Measurements from ENCODE around the gene STARD3NL. TPM values are rescaled to one million over a fixed set of nuclear protein-coding genes. Genes with fewer than 3 reads are reported as not detected.

The STARD3NL gene
- total RNA-seq = 36.5 to 36.9 TPM (median 36.8 TPM) in 3 replicates

GRCh38 chr7:38178004-38178694 is at the start of gene STARD3NL:
Gene STARD3NL, plus strand, starts transcription at chr7:38178245. Its CDS starts 29,260 bp downstream, at chr7:38207505.
- peak within 1 kb of the TSS; percentile 99 for H3K27ac Mint-ChIP-seq
- peak; percentile 90 to 93 for DNase-seq (ENCODE audit: low spot score in 2 of 2, unreplicated experiment in 2 of 2)
- H3K9me3 Mint-ChIP-seq = peaks cover 7% of the 10 kb centered on the region
- H3K27me3 Mint-ChIP-seq (ENCODE audit: low read depth) = peaks cover 9% of the 10 kb centered on the region
- peak within 1 kb of the TSS; percentile 93 for H3K4me3 Mint-ChIP-seq
- no peaks in the 10 kb centered on the region for H3K36me3 Mint-ChIP-seq
- no peak for TF ChIP-seq CTCF (IDR thresholded peaks at IDR 0.05; ENCODE audit: unreplicated experiment)
- peaks cover 27% of the 10 kb centered on the region for H3K4me1 Mint-ChIP-seq

- Mint-ChIP-seq H3K4me3 (no peak overlapping the region), H3K4me1 (no peaks in the 10 kb centered on the region), H3K9me3 (no peaks in the 10 kb centered on the region), H3K36me3 (no peaks in the 10 kb centered on the region), H3K27me3 (ENCODE audit: low read depth) (peaks cover 13% of the 10 kb centered on the region), H3K27ac (no peak overlapping the region)
- no peak for DNase-seq (ENCODE audit: low spot score in 2 of 2, unreplicated experiment in 2 of 2)
- TF ChIP-seq CTCF (IDR thresholded peaks at IDR 0.05; ENCODE audit: unreplicated experiment) = no peak
These were observed 48.9 kb upstream of the STARD3NL start for GRCh38 chr7:38129162-38129561.

GRCh38 chr7:38129579-38129978 is 48.5 kb upstream of the STARD3NL start:
- H3K4me3 Mint-ChIP-seq = no peak overlapping the region
- no peak for DNase-seq (ENCODE audit: low spot score in 2 of 2, unreplicated experiment in 2 of 2)
- no peaks in the 10 kb centered on the region for H3K9me3 Mint-ChIP-seq
- H3K4me1 Mint-ChIP-seq = no peaks in the 10 kb centered on the region
- peaks cover 15% of the 10 kb centered on the region for H3K27me3 Mint-ChIP-seq (ENCODE audit: low read depth)
- H3K27ac Mint-ChIP-seq = no peak overlapping the region
- H3K36me3 Mint-ChIP-seq = no peaks in the 10 kb centered on the region
- TF ChIP-seq CTCF (IDR thresholded peaks at IDR 0.05; ENCODE audit: unreplicated experiment) = no peak

- Mint-ChIP-seq H3K4me3 (no peak overlapping the region), H3K4me1 (no peaks in the 10 kb centered on the region), H3K27me3 (ENCODE audit: low read depth) (peaks cover 36% of the 10 kb centered on the region), H3K9me3 (no peaks in the 10 kb centered on the region), H3K27ac (no peak overlapping the region), H3K36me3 (no peaks in the 10 kb centered on the region)
- no peak for TF ChIP-seq CTCF (IDR thresholded peaks at IDR 0.05; ENCODE audit: unreplicated experiment)
- no peak for DNase-seq (ENCODE audit: low spot score in 2 of 2, unreplicated experiment in 2 of 2)
These were observed 39.9 kb upstream of the STARD3NL start for GRCh38 chr7:38138171-38138570.

- H3K9me3 Mint-ChIP-seq = no peaks in the 10 kb centered on the region
- no peak for DNase-seq (ENCODE audit: low spot score in 2 of 2, unreplicated experiment in 2 of 2)
- H3K27ac Mint-ChIP-seq = no peak overlapping the region
- no peak overlapping the region for H3K4me3 Mint-ChIP-seq
- peaks cover 20% of the 10 kb centered on the region for H3K27me3 Mint-ChIP-seq (ENCODE audit: low read depth)
- TF ChIP-seq CTCF (IDR thresholded peaks at IDR 0.05; ENCODE audit: unreplicated experiment) = no peak
- H3K36me3 Mint-ChIP-seq = no peaks in the 10 kb centered on the region
- H3K4me1 Mint-ChIP-seq = no peaks in the 10 kb centered on the region
These were observed 36.9 kb upstream of the STARD3NL start for GRCh38 chr7:38141187-38141586.

Measured in mesothelial cell of epicardium (in vitro differentiated cells).